K562 (cell line): Measurements from ENCODE around the gene TUBG2. TPM values are rescaled to one million over a fixed set of nuclear protein-coding genes. Genes with fewer than 3 reads are reported as not detected.

Source experiments
- EHMT2 ChIP-seq: fragments of 450-650 bp; IDR thresholded peaks from 2 replicates; pipeline ENCODE4 v1.6.1; 2018; ENCODE audit warnings: antibody characterized with exemption
- KDM1A ChIP-seq, 2 experiments: fragments of 450-650 bp; IDR thresholded peaks; 2 replicates each; pipeline ENCODE4 v1.6.1; 2016; ENCODE audit warnings: mild to moderate bottlenecking in 2 of 2
- KLF16 ChIP-seq: IDR thresholded peaks from 2 replicates; pipeline ENCODE4 v1.6.1; 2016; ENCODE audit warnings: antibody characterized with exemption
- NFE2 ChIP-seq: IDR thresholded peaks from 2 replicates; pipeline ENCODE4 v1.6.1; 2014; ENCODE audit warnings: antibody characterized with exemption, low read depth
- PCBP1 ChIP-seq: fragments of 200-400 bp; formaldehyde crosslinking; IDR thresholded peaks from 2 replicates; pipeline ENCODE4 v1.6.1; 2018; ENCODE audit warnings: mild to moderate bottlenecking, low read depth, low read length; ENCODE audit not compliant: poor library complexity, severe bottlenecking
- RBM14 ChIP-seq: fragments of 200-400 bp; formaldehyde crosslinking; IDR thresholded peaks from 2 replicates; pipeline ENCODE4 v1.6.1; 2018; ENCODE audit warnings: low read depth, mild to moderate bottlenecking, low read length, moderate library complexity, borderline replicate concordance; ENCODE audit not compliant: insufficient read depth
- RHOXF2B ChIP-seq: fragments of 250-450 bp; sonication (Bioruptor Pico); conservative IDR thresholded peaks from 2 replicates; pipeline ENCODE4 v1.5.1; 2021
- TCF3 ChIP-seq: sonication (generic); formaldehyde crosslinking; IDR thresholded peaks from 2 replicates; pipeline ENCODE4 v1.4.0; 2020; ENCODE audit warnings: mild to moderate bottlenecking, missing genetic modification reagents
- UBTF ChIP-seq, 2 experiments: IDR thresholded peaks; 2 replicates each; pipeline ENCODE4 v1.6.1; 2012; ENCODE audit warnings: improper control_type of control experiment in 2 of 2, low read depth in 2 of 2, low read length in 2 of 2, borderline replicate concordance in 1 of 2
- ZBTB40 ChIP-seq, 2 experiments: fragments of 450-650 bp in 1 of 2; sonication (generic) in 1 of 2; formaldehyde crosslinking in 1 of 2; IDR thresholded peaks; 2 replicates each; pipeline versions ENCODE4 v1.7.1 to v1.9.0; 2016 to 2022; ENCODE audit warnings: inconsistent platforms in 1 of 2, mild to moderate bottlenecking in 1 of 2, missing genetic modification reagents in 1 of 2
- ZBTB7A ChIP-seq: IDR thresholded peaks from 2 replicates; pipeline ENCODE4 v1.6.1; 2011; ENCODE audit warnings: low read depth, mild to moderate bottlenecking, low read length, moderate library complexity, borderline replicate concordance; ENCODE audit not compliant: control insufficient read depth
- ZNF263 ChIP-seq: sonication (generic); formaldehyde crosslinking; IDR thresholded peaks from 2 replicates; pipeline ENCODE4 v1.8.0; 2022; ENCODE audit warnings: mild to moderate bottlenecking, missing genetic modification reagents, borderline replicate concordance
- polyA plus RNA-seq, 8 experiments: library from polyadenylated mRNA; depleted of rRNA in 4 of 8; stranded (reverse) in 5 of 8; unstranded in 3 of 8; fragments of >200 nt; fragmentation: Nextera tagmentation in 2 of 8; fragmentation: Illumina TruSeq in 1 of 8; extraction: Ambion mirVana in 2 of 8; extraction: Trizol in 1 of 8; gene quantifications; 2 replicates each; pipeline versions ENCODE4 v1.2.1 to v1.2.3, GENCODE V29; 2011 to 2014; ENCODE audit warnings: inconsistent platforms in 1 of 8, missing spikeins in 1 of 8
- total RNA-seq, 7 experiments: library from RNA; depleted of rRNA in 6 of 7; stranded (reverse); fragments of >200 nt in 6 of 7; fragmentation: Illumina TruSeq in 2 of 7; extraction: Trizol in 2 of 7; gene quantifications; 2 replicates each; pipeline versions ENCODE4 v1.2.1 to v1.2.3, GENCODE V29; 2011 to 2021; ENCODE audit warnings: low replicate concordance in 1 of 7
- TF ChIP-seq, protein P1 (sequence below): fragments of 250-450 bp; sonication (Bioruptor Pico); IDR thresholded peaks from 2 replicates; pipeline ENCODE4 v1.5.0; 2021; ENCODE audit warnings: mild to moderate bottlenecking, moderate library complexity

TUBG2 gene
- total and polyA plus RNA-seq, 9 of the 15 experiments (the other 6 are each of a cell fraction or from before 2014, with no cell fraction given): 0.09 to 0.80 (median 0.24) TPM; not detected in 2

DNA sequence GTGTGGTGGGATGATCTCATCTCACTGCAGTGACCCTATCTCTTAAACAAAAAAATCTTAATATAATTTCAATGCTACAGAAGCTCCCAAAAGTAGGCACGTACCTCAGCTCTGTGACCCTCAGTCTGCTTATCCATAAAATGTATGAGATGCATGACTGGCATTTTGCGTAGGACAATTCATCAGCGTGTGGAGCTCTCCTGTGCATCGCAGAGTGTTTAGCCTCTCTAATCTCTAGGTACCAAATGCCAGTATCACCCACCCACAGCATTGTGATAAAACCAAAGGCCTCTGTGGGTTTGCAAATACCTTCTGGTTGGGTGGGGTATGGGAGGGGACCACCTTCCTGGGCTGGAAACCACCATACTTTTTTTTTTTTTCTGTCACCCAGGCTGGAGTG is 19.0 kb upstream of the TUBG2 start (continued):
- TF ChIP-seq UBTF (IDR thresholded peaks at IDR 0.05; ENCODE audit: borderline replicate concordance in 1 of 2, low read depth in 2 of 2, low read length in 2 of 2) (no peak), ZBTB7A (0 out of 2 replicates have a peak, but pooled peaks have one; percentile 21), KLF16 (no peak), ZBTB40 (IDR thresholded peaks at IDR 0.05) (no peak), ZBTB40 (CRISPR knock-in tag; IDR thresholded peaks at IDR 0.05) (no peak), NFE2 (peak; percentile 69), KDM1A (IDR thresholded peaks at IDR 0.05) (no peak), TCF3 (0 out of 2 replicates have a peak, but pooled peaks have one; percentile 22), ZNF263 (CRISPR knock-in tag) (no peak), PCBP1 (no peak), RBM14 (no peak), RHOXF2B (no peak), EHMT2 (no peak)
- TF ChIP-seq, protein P1, sequence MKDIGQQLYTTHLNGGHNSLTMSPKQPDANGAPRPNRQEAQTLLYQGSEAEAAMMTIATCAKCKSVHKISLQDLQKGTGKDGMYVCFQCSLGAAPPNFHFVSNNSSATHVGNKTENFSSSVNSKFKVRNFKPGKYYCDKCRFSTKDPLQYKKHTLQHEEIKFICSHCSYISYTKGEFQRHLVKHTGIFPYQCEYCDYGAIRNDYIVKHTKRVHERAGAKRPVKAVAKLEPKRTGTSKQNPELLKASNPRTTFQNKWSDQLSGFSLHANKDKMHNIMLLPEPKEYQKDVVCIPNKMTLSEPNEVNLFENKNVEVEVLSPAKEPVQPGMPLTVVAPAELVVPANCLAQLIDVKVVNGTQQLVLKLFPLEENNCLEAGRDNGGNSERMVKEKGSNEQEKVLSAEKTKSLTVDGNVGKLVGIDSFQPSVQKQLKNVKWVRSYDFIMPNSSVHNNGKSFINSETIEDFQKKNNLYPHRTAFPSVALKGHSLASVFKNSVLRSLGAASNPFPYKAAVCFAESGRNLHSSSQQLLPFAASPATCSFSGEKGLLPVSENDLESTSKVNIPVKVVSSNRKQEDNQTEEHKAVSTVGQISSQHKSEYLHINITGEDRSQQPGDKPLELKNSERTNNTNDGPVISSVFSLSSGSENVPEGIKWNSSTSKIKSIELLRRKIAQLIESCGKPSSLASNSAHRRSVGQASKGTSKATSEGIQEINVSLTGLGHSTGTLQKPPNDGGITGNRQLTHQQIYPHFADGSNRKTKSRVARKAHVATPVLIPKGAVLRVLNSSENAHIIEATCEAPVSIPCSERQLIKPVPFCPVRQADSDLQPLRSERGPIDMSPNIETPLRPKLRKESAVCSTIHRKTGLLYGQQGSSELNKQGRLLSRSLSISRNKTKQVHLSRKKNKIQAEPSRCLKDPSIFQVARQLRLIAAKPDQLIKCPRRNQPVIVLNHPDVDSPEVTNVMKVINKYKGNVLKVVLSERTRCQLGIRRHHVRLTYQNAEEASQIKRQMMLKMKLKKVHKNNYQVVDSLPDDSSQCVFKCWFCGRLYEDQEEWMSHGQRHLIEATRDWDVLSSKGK: no peak
